Endometrial microvascular endothelial cells (primary cell): ENCODE measurements around the gene NFKB1. TPM values are rescaled to one million over a fixed set of nuclear protein-coding genes. Genes with fewer than 3 reads are reported as not detected.
"Not testable (repeated sequence)": the region's sequence is repeated elsewhere in the genome, so short reads cannot be mapped to it uniquely, and the experiment has no call there.

Source experiments
- in situ Hi-C: cut with HindIII; loops from 2 replicates; pipeline ENCODE4 v1.10.0; 2017; ENCODE audit warnings: low sequenced_read_pairs, low pct_unique_long_range_greater_than_20kb; ENCODE audit errors: inconsistent ontology term
- total RNA-seq: library from RNA; depleted of rRNA; stranded (reverse); fragments of >200 nt; gene quantifications from one replicate; pipeline ENCODE4 v1.2.3, GENCODE V29; 2015; ENCODE audit errors: inconsistent ontology term

NFKB1 gene
- total RNA-seq: 51.4 TPM

- in situ Hi-C loops: no loop called here
Measured at GRCh38 chr4:102500696-102501446, at the start of gene NFKB1. TSS of gene NFKB1 (plus strand) at chr4:102501359. CDS start at chr4:102525519, 24,160 bp downstream.

GRCh38 chr4:102452854-102453253, 48.3 kb upstream of the NFKB1 start:
- in situ Hi-C loops: no loop called here

- in situ Hi-C loops: no loop called here
Measured at GRCh38 chr4:102453827-102454226, 47.3 kb upstream of the NFKB1 start.

- in situ Hi-C loops: no loop called here
Measured at GRCh38 chr4:102454268-102454667, 46.9 kb upstream of the NFKB1 start.

GRCh38 chr4:102454981-102455685, 46.0 kb upstream of the NFKB1 start:
- in situ Hi-C loops: no loop called here

- in situ Hi-C loops: no loop called here
Measured at GRCh38 chr4:102455750-102456149, 45.4 kb upstream of the NFKB1 start.

- in situ Hi-C loops: no loop called here
Measured at GRCh38 chr4:102466298-102466697, 34.9 kb upstream of the NFKB1 start.

GRCh38 chr4:102469806-102470205, 31.4 kb upstream of the NFKB1 start:
- in situ Hi-C loops: no loop called here

GRCh38 chr4:102472441-102473013, 28.6 kb upstream of the NFKB1 start:
- in situ Hi-C loops: no loop called here

GRCh38 chr4:102473476-102473875, 27.7 kb upstream of the NFKB1 start:
- in situ Hi-C loops: no loop called here

- in situ Hi-C loops: no loop called here
Measured at GRCh38 chr4:102474736-102475504, 26.2 kb upstream of the NFKB1 start.

- in situ Hi-C loops: no loop called here
Measured at GRCh38 chr4:102477657-102478056, 23.5 kb upstream of the NFKB1 start.

- in situ Hi-C loops: no loop called here
Measured at GRCh38 chr4:102478186-102478585, 23.0 kb upstream of the NFKB1 start.

GRCh38 chr4:102479832-102480231, 21.3 kb upstream of the NFKB1 start:
- in situ Hi-C loops: not testable (repeated sequence)

GRCh38 chr4:102483120-102483519, 18.0 kb upstream of the NFKB1 start:
- in situ Hi-C loops: no loop called here

GRCh38 chr4:102483990-102484692, 17.0 kb upstream of the NFKB1 start:
- in situ Hi-C loops: not testable (repeated sequence)

GRCh38 chr4:102492531-102493241, 8.5 kb upstream of the NFKB1 start:
- in situ Hi-C loops: no loop called here

GRCh38 chr4:102493257-102493656, 7.9 kb upstream of the NFKB1 start:
- in situ Hi-C loops: no loop called here
